Esophagus muscularis mucosa (tissue), 4 donors: ENCODE data around the gene SPDEF. TPM values are rescaled to one million over a fixed set of nuclear protein-coding genes. Genes with fewer than 3 reads are reported as not detected.

Experiments
- DNase-seq: peaks from one replicate; pipeline ENCODE4 v3.0.0-alpha.2; 2017; ENCODE audit errors: extremely low spot score
- H3K27ac ChIP-seq, 4 donors: fragments of 200-600 bp; sonication (generic); replicated peaks in 1 of 4; 1 replicate in 3 of 4; 2 replicates in 1 of 4; pipeline ENCODE4 v1.5.1; 2016 to 2019; ENCODE audit warnings: mild to moderate bottlenecking in 1 of 4
- H3K27me3 ChIP-seq, 4 donors: fragments of 200-600 bp; sonication (generic); one replicate each; pipeline versions ENCODE4 v1.5.1 to v1.6.0; 2016 to 2019
- H3K36me3 ChIP-seq, 4 donors: fragments of 200-600 bp; sonication (generic); one replicate each; pipeline ENCODE4 v1.5.1; 2016 to 2019
- H3K4me1 ChIP-seq, 4 donors: fragments of 200-600 bp; sonication (generic); one replicate each; pipeline ENCODE4 v1.5.1; 2016 to 2019
- H3K4me3 ChIP-seq, 4 donors: fragments of 200-600 bp; sonication (generic); 1 replicate in 2 of 4; 2 replicates in 2 of 4; pipeline ENCODE4 v1.5.1; 2016 to 2019; ENCODE audit warnings: mild to moderate bottlenecking in 4 of 4, moderate library complexity in 1 of 4
- H3K9me3 ChIP-seq, 4 donors: fragments of 200-600 bp; sonication (generic); 1 replicate in 3 of 4; 2 replicates in 1 of 4; pipeline ENCODE4 v1.5.1; 2016 to 2019
- CTCF ChIP-seq, 3 experiments: fragments of 200-600 bp in 2 of 3; fragments of 450-650 bp in 1 of 3; sonication (generic) in 2 of 3; IDR thresholded peaks; one replicate each; pipeline ENCODE4 v1.5.1; 2017 to 2019; ENCODE audit warnings: antibody characterized with exemption in 3 of 3, mild to moderate bottlenecking in 2 of 3, moderate library complexity in 1 of 3
- EP300 ChIP-seq: sonication (generic); formaldehyde crosslinking; IDR thresholded peaks from one replicate; pipeline ENCODE4 v1.6.1; 2017; ENCODE audit warnings: antibody characterized with exemption
- POLR2A ChIP-seq: fragments of 450-650 bp; IDR thresholded peaks from one replicate; pipeline ENCODE4 v1.6.1; 2017; ENCODE audit warnings: antibody characterized with exemption, moderate library complexity, mild to moderate bottlenecking, low read depth
- POLR2AphosphoS5 ChIP-seq, 2 donors: sonication (generic); formaldehyde crosslinking; IDR thresholded peaks; one replicate each; pipeline ENCODE4 v1.6.1; 2017; ENCODE audit warnings: antibody characterized with exemption in 2 of 2
- WGBS: methylation state at CpG from one replicate; pipeline ENCODE4 v1.1.5; 2018; 5-methylcytosine and 5-hydroxymethylcytosine counted together
- intact Hi-C: fragments of 100-400 bp; cut with DNase I; formaldehyde crosslinking; loops from one replicate; pipeline ENCODE4 v1.15.1; 2023
- total RNA-seq, 4 donors: library from RNA; depleted of rRNA; stranded (reverse); fragments of >200 nt; gene quantifications; one replicate each; pipeline versions ENCODE4 v1.1.0 to v1.2.1, GENCODE V29; 2016

SPDEF gene
- total RNA-seq, 4 donors from 2014 or later, result not detected

- no peak overlapping the region for H3K27ac ChIP-seq
- H3K4me3 ChIP-seq, result no peak overlapping the region
- H3K27me3 ChIP-seq, result no peaks in the 10 kb centered on the region
- DNase-seq, result no peak
- peaks cover 0 to 9% (median 8%) of the 10 kb centered on the region in 4 donors for H3K9me3 ChIP-seq
- intact Hi-C loops, result no loop called here
- WGBS, result 77% methylated on average over 5 of the region's 10 CpGs
- H3K36me3 ChIP-seq, result no peaks in the 10 kb centered on the region
- no peak for TF ChIP-seq CTCF (IDR thresholded peaks at IDR 0.05)
- TF ChIP-seq POLR2AphosphoS5 (IDR thresholded peaks at IDR 0.05), result no peak
- TF ChIP-seq EP300, result no peak
- no peak for TF ChIP-seq POLR2A
- H3K4me1 ChIP-seq, result no peaks in the 10 kb centered on the region
Observed at GRCh38 chr6:34553750-34554149, 2.4 kb downstream of the SPDEF start.

- no peak overlapping the region for H3K27ac ChIP-seq
- H3K27me3 ChIP-seq, result no peaks in the 10 kb centered on the region
- H3K9me3 ChIP-seq, result peaks cover 0 to 2% (median 2%) of the 10 kb centered on the region in 4 donors
- no peak overlapping the region for H3K4me3 ChIP-seq
- no peaks in the 10 kb centered on the region for H3K4me1 ChIP-seq
- DNase-seq, result no peak
- H3K36me3 ChIP-seq, result no peaks in the 10 kb centered on the region
- intact Hi-C loops, result no loop called here
- no peak for TF ChIP-seq EP300
- TF ChIP-seq POLR2A, result no peak
- TF ChIP-seq POLR2AphosphoS5 (IDR thresholded peaks at IDR 0.05), result no peak
- no peak for TF ChIP-seq CTCF (IDR thresholded peaks at IDR 0.05)
- WGBS, result 88% methylated on average over 4 of the region's 4 CpGs
Observed at GRCh38 chr6:34553146-34553545, 3.0 kb downstream of the SPDEF start.

GRCh38 chr6:34552620-34553019 is 3.5 kb downstream of the SPDEF start:
- Histone ChIP-seq H3K4me1 (no peaks in the 10 kb centered on the region), H3K27me3 (no peaks in the 10 kb centered on the region), H3K9me3 (no peaks in the 10 kb centered on the region), H3K27ac (no peak overlapping the region), H3K36me3 (no peaks in the 10 kb centered on the region), H3K4me3 (no peak overlapping the region)
- intact Hi-C loops, result no loop called here
- 90% methylated on average over 5 of the region's 5 CpGs for WGBS
- DNase-seq, result no peak
- TF ChIP-seq CTCF (IDR thresholded peaks at IDR 0.05) (no peak), EP300 (no peak), POLR2A (no peak), POLR2AphosphoS5 (IDR thresholded peaks at IDR 0.05) (no peak)

- H3K27ac ChIP-seq, result no peak overlapping the region
- intact Hi-C loops, result no loop called here
- no peak for DNase-seq
- WGBS, result 94% methylated on average over 5 of the region's 8 CpGs
- TF ChIP-seq CTCF (IDR thresholded peaks at IDR 0.05) (no peak), EP300 (no peak), POLR2AphosphoS5 (IDR thresholded peaks at IDR 0.05) (no peak), POLR2A (no peak)
- no peaks in the 10 kb centered on the region for H3K36me3 ChIP-seq
- no peaks in the 10 kb centered on the region for H3K27me3 ChIP-seq
- no peak overlapping the region for H3K4me3 ChIP-seq
- peaks cover 0 to 7% (median 6%) of the 10 kb centered on the region in 4 donors for H3K4me1 ChIP-seq
- H3K9me3 ChIP-seq, result no peaks in the 10 kb centered on the region
Observed at GRCh38 chr6:34551720-34552119, 4.4 kb downstream of the SPDEF start.

GRCh38 chr6:34549804-34550202 is 6.3 kb downstream of the SPDEF start:
- H3K27ac ChIP-seq, result no peak overlapping the region
- intact Hi-C loops, result no loop called here
- H3K36me3 ChIP-seq, result no peaks in the 10 kb centered on the region
- no peaks in the 10 kb centered on the region for H3K27me3 ChIP-seq
- H3K4me1 ChIP-seq, result peaks cover 6 to 13% (median 13%) of the 10 kb centered on the region in 4 donors
- DNase-seq, result no peak
- no peak overlapping the region for H3K4me3 ChIP-seq
- 100% methylated on average over 1 of the region's 2 CpGs for WGBS
- H3K9me3 ChIP-seq, result no peaks in the 10 kb centered on the region
- TF ChIP-seq CTCF (IDR thresholded peaks at IDR 0.05) (no peak), POLR2AphosphoS5 (IDR thresholded peaks at IDR 0.05) (no peak), EP300 (no peak), POLR2A (no peak)
